SK-N-SH (cell line): Measurements from ENCODE around the gene LCE7A.

Source experiments
- EP300 ChIP-seq, 2 experiments: IDR thresholded peaks; 2 replicates each; pipeline versions ENCODE4 v1.4.0 to v1.6.1; 2012; ENCODE audit warnings: borderline replicate concordance in 1 of 2, low read depth in 1 of 2, low read length in 1 of 2
- FOXM1 ChIP-seq: IDR thresholded peaks from 2 replicates; pipeline ENCODE4 v1.4.0; 2012; ENCODE audit warnings: low read depth, mild to moderate bottlenecking
- JUND ChIP-seq: IDR thresholded peaks from 2 replicates; pipeline ENCODE4 v1.4.0; 2012
- POLR2AphosphoS5 ChIP-seq: IDR thresholded peaks from 2 replicates; pipeline ENCODE4 v1.6.1; 2012; ENCODE audit warnings: low read depth, low read length

DNA sequence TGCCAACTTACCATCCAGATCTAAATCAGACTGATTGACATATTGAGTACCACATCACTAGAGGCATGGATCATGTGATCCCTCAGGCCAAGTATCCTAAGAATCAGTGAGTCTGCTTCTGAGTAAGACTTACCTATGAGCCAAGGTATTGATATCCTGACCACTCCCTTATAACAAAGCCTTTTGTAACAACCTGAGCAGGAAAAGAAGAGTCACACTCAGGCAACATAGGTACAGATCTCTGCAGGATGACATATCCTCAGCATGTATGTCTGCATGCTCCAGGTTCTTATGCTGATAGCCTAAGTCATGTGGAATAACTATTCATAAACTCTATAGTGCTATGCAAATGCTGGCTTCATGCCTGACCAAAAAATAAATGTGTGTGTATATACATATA lies 34.8 kb upstream of the LCE7A start:
- no peak for TF ChIP-seq EP300 (IDR thresholded peaks at IDR 0.05; ENCODE audit: borderline replicate concordance in 1 of 2, low read depth in 1 of 2, low read length in 1 of 2)
- no peak for TF ChIP-seq POLR2AphosphoS5
- TF ChIP-seq FOXM1: no peak
- TF ChIP-seq JUND: no peak
